Endodermal cell (in vitro differentiated cells): Measurements from ENCODE around the gene RANGAP1. TPM values are rescaled to one million over a fixed set of nuclear protein-coding genes. Genes with fewer than 3 reads are reported as not detected.

ENCODE experiments used
- DNase-seq: peaks from one replicate; pipeline ENCODE4 v3.0.0-alpha.2; 2017
- H3K27ac ChIP-seq: 2 replicates; pipeline ENCODE4 v1.5.1; 2013; ENCODE audit warnings: mild to moderate bottlenecking, low read depth, low read length, moderate library complexity
- H3K27me3 ChIP-seq: 2 replicates; pipeline ENCODE4 v1.6.1; 2013; ENCODE audit warnings: mild to moderate bottlenecking, low read length, moderate library complexity; ENCODE audit not compliant: insufficient read depth, control insufficient read depth, poor library complexity, severe bottlenecking
- H3K36me3 ChIP-seq: 2 replicates; pipeline ENCODE4 v1.7.0; 2013; ENCODE audit warnings: mild to moderate bottlenecking, low read length, moderate library complexity; ENCODE audit not compliant: control insufficient read depth, insufficient read depth
- H3K4me1 ChIP-seq: one replicate; pipeline ENCODE4 v1.7.0; 2013; ENCODE audit warnings: low read length; ENCODE audit not compliant: control insufficient read depth, insufficient read depth
- H3K4me3 ChIP-seq: 2 replicates; pipeline ENCODE4 v1.5.1; 2013; ENCODE audit warnings: mild to moderate bottlenecking, low read length, moderate library complexity
- H3K9ac ChIP-seq: 2 replicates; pipeline ENCODE4 v1.6.1; 2013; ENCODE audit warnings: mild to moderate bottlenecking, low read length, moderate library complexity; ENCODE audit not compliant: poor library complexity, severe bottlenecking; ENCODE audit errors: extremely low read depth
- H3K9me3 ChIP-seq: 2 replicates; pipeline ENCODE4 v1.6.1; 2013; ENCODE audit warnings: mild to moderate bottlenecking, low read length, moderate library complexity; ENCODE audit not compliant: control insufficient read depth
- H3K27ac Mint-ChIP-seq: 2 replicates; pipeline ENCODE4 v1.8.0; 2020; ENCODE audit warnings: mixed read lengths
- H3K27me3 Mint-ChIP-seq: 2 replicates; pipeline ENCODE4 v1.8.0; 2021; ENCODE audit warnings: mild to moderate bottlenecking, mixed read lengths; ENCODE audit not compliant: insufficient read depth
- H3K36me3 Mint-ChIP-seq: 2 replicates; pipeline ENCODE4 v1.8.0; 2020; ENCODE audit warnings: low read depth, mixed read lengths
- H3K4me1 Mint-ChIP-seq: 2 replicates; pipeline ENCODE4 v1.8.0; 2020; ENCODE audit warnings: mixed read lengths
- H3K4me3 Mint-ChIP-seq: 2 replicates; pipeline ENCODE4 v1.8.0; 2020; ENCODE audit warnings: mild to moderate bottlenecking, moderate library complexity, mixed read lengths
- H3K9me3 Mint-ChIP-seq: 2 replicates; pipeline ENCODE4 v1.8.0; 2020; ENCODE audit warnings: mild to moderate bottlenecking, mixed read lengths
- WGBS, 2 experiments: methylation state at CpG; one replicate each; pipeline versions ENCODE4 v1.1.5 to v1.1.7; 2013; ENCODE audit warnings: missing lambda C conversion rate in 2 of 2, mixed read lengths in 1 of 2; ENCODE audit not compliant: insufficient coverage in 1 of 2, insufficient read length in 1 of 2; 5-methylcytosine and 5-hydroxymethylcytosine counted together
- total RNA-seq, 2 donors: library from RNA; stranded (reverse); fragmentation: NEBNext Ultra II Directional in 1 of 2; extraction: Animal tissue kit (Norgen Biotek cat#: 25700) in 1 of 2; gene quantifications; 2 replicates in 1 of 2; 3 replicates in 1 of 2; pipeline ENCODE4 v1.2.1, GENCODE V29; 2021
- TF ChIP-seq, protein P1 (sequence below): fragments of 200-600 bp; sonication (generic); conservative IDR thresholded peaks from 2 replicates; pipeline ENCODE4 v1.5.0; 2021; ENCODE audit warnings: antibody characterized with exemption, mild to moderate bottlenecking

RANGAP1 gene
- total RNA-seq, 2 donors from 2014 or later: 95.2 to 122 TPM

DNA sequence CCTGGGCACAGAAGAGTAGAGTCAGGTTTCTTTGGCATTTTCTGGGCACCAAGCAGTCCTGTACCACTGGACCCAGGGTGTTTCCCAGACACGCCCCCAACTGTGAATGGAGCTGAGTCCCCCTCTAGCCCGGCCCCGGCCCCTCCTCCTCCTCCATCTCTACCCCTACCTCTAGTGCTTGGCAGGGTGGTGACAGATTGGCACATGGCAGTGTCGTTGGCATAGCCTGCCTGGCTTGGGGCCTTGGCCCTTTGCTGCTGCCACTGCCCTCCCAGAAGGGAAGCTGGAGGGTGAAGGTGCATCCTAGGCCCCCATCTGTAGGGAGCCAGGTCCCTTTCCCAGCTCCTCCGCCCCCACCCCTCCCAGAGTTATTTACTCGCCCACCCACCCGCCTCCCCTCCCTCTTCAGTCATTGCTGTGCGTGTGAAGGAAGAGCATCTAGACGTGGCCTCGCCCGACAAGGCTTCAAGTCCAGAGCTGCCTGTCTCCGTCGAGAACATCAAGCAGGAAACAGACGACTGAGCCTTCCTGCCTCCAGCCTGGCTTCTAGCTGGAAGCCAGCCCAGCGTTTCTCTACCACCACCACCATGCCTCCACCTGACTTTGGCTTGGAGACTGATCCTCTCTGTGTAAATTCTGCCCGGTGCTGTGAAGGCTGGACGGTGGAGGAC, 56.1 kb downstream of the RANGAP1 start:
- Histone ChIP-seq H3K9me3 (no peaks in the 10 kb centered on the region), H3K36me3 (peaks cover 34% of the 10 kb centered on the region), H3K9ac (no peak overlapping the region), H3K4me1 (no peaks in the 10 kb centered on the region), H3K27me3 (no peaks in the 10 kb centered on the region), H3K4me3 (no peak overlapping the region), H3K27ac (no peak overlapping the region)
- H3K27me3 Mint-ChIP-seq: no peaks in the 10 kb centered on the region
- no peak overlapping the region for H3K27ac Mint-ChIP-seq
- H3K9me3 Mint-ChIP-seq: no peaks in the 10 kb centered on the region
- 84 to 92% methylated on average over 6 to 17 of the region's 17 CpGs for WGBS, 2 experiments
- TF ChIP-seq, protein P1, sequence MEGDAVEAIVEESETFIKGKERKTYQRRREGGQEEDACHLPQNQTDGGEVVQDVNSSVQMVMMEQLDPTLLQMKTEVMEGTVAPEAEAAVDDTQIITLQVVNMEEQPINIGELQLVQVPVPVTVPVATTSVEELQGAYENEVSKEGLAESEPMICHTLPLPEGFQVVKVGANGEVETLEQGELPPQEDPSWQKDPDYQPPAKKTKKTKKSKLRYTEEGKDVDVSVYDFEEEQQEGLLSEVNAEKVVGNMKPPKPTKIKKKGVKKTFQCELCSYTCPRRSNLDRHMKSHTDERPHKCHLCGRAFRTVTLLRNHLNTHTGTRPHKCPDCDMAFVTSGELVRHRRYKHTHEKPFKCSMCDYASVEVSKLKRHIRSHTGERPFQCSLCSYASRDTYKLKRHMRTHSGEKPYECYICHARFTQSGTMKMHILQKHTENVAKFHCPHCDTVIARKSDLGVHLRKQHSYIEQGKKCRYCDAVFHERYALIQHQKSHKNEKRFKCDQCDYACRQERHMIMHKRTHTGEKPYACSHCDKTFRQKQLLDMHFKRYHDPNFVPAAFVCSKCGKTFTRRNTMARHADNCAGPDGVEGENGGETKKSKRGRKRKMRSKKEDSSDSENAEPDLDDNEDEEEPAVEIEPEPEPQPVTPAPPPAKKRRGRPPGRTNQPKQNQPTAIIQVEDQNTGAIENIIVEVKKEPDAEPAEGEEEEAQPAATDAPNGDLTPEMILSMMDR: no peak
- peak; percentile 21 for DNase-seq
- H3K4me1 Mint-ChIP-seq: peaks cover 5% of the 10 kb centered on the region
- H3K36me3 Mint-ChIP-seq: peaks cover 32% of the 10 kb centered on the region
- no peak overlapping the region for H3K4me3 Mint-ChIP-seq

DNA sequence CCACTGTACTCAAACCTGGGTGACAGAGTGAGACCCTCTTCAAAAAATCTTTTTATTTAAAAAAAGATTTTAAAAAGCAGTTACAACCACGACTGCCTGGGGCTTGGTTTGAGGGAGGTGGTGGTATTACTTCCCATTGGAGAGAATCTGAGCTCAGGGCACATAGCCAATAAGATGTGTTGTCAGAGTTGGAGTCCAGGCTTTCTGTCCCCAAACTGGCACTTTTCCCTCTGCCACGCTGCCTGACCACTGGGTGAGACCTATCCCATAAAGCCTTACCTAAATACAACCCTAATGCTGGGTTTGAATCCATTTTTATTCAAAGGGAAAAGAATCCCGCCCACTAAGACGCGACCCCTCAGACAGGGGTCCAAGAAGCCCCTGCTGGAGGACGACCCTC, 56.8 kb downstream of the RANGAP1 start:
- Histone ChIP-seq H3K27ac (no peak overlapping the region), H3K9me3 (no peaks in the 10 kb centered on the region), H3K36me3 (peaks cover 39% of the 10 kb centered on the region), H3K4me1 (no peaks in the 10 kb centered on the region), H3K9ac (no peak overlapping the region), H3K4me3 (no peak overlapping the region), H3K27me3 (no peaks in the 10 kb centered on the region)
- no peak overlapping the region for H3K4me3 Mint-ChIP-seq
- H3K27me3 Mint-ChIP-seq: no peaks in the 10 kb centered on the region
- no peak overlapping the region for H3K27ac Mint-ChIP-seq
- H3K9me3 Mint-ChIP-seq: no peaks in the 10 kb centered on the region
- TF ChIP-seq, protein P1: no peak
- DNase-seq: peak; percentile 20
- peaks cover 5% of the 10 kb centered on the region for H3K4me1 Mint-ChIP-seq
- 87 to 92% methylated on average over 4 to 6 of the region's 6 CpGs for WGBS, 2 experiments
- H3K36me3 Mint-ChIP-seq: peaks cover 36% of the 10 kb centered on the region

DNA sequence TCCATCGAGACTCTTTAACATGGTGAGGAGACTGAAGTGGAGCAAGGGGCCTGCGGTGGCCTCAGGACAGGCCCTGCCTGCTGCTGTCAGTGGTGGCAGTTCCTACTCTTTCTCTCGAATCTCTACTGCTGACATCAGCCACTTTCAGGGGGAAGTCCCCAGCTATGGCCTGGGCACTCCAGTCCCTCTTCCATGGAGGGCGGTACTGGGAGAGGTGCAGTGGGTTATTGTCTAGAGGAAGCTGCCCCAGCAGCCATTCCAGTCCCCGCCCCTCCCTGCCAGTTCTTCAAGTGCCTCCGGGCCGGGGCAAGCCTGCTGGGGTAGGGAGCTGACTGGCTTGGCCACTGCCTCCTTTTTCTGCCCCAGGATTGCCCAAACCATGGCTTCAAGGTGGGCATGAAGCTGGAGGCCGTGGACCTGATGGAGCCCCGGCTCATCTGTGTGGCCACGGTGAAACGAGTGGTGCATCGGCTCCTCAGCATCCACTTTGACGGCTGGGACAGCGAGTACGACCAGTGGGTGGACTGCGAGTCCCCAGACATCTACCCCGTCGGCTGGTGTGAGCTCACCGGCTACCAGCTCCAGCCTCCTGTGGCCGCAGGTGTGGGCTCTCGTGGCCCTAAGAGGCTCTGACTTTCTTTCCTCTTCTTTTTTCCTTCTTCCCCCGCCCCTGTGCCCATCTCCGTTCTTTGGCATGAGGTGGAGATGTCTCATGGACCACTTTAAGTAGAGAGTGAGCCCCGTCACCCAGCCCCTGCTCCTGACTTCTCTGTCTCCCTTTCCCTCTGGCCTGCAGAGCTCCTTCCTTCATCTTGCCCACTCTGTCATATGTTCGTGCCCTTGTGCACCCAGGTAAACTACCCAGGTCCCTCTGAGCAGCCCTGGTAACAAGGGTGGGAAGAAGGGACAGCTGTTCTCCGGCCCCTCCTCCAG, 59.0 kb downstream of the RANGAP1 start:
- H3K27me3 Mint-ChIP-seq: no peaks in the 10 kb centered on the region
- Histone ChIP-seq H3K27me3 (no peaks in the 10 kb centered on the region), H3K4me1 (no peaks in the 10 kb centered on the region), H3K36me3 (peaks cover 50% of the 10 kb centered on the region), H3K9me3 (no peaks in the 10 kb centered on the region), H3K27ac (no peak overlapping the region), H3K9ac (no peak overlapping the region), H3K4me3 (no peak overlapping the region)
- WGBS, 2 experiments: 94 to 98% methylated on average over 15 to 26 of the region's 26 CpGs
- H3K9me3 Mint-ChIP-seq: no peaks in the 10 kb centered on the region
- peak; percentile 24 for DNase-seq
- H3K36me3 Mint-ChIP-seq: peaks cover 47% of the 10 kb centered on the region
- no peak overlapping the region for H3K27ac Mint-ChIP-seq
- TF ChIP-seq, protein P1: no peak
- no peak overlapping the region for H3K4me3 Mint-ChIP-seq
- H3K4me1 Mint-ChIP-seq: no peaks in the 10 kb centered on the region
